Measurements from ENCODE around the gene CBL. TPM values are rescaled to one million over a fixed set of nuclear protein-coding genes. Genes with fewer than 3 reads are reported as not detected.

The CBL gene
- total and polyA plus RNA-seq, 5 donors, result 3.3 to 13.3 (median 8.7) TPM

DNA sequence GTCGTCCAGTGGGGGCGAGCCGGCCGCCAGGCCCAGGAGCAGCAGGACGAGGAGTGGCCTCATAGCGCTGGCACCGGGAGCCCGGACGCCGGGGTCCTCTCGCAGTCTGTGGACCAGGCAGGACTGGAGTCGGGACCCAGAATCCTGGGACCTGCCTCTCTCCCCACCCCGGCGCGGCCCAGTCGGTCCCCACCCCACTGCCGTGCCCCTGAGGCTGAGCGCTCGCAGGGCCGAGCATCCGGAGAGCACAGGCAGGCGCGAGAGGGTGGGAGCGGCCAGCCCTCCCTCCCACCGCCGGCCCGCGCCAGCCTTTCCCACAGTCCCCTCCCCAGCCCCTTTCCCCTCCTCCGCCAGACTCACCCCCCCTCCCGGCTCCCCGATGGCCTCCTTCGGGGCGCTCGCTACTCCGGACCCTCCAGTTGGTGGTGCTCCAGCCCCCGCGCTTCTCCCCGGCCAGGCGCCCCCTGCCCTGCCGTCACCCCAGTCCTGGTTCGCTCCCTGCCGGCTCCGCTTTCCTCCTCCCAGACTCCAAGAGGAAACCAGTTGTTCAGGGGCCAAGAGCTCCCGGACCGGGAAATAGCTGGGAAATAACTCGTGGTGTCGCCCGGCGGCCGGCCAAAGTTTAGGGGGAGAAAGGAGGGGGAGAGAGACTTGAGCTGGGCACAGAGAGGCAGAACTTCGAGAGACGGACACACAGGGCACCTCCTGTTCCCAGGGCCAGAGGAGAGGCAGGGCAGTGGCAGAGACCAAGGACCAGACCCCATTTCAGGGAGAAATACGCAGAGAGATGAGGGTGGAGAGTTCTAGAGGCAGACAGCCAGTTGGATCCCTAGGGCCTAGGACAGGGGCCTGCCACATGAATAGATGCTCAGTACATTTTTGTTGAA, 134.4 kb downstream of the CBL start, which contains the start of gene C1QTNF5:
TSS of gene C1QTNF5 (minus strand) at position 549 of the 887 bp plus-strand sequence. CDS start at position 63, 486 bp downstream.
- WGBS, result 3% methylated on average over 53 of the region's 53 CpGs
- ATAC-seq, result peak; percentile 64 to 74
- peak within 1 kb of the TSS; percentile 44 for H3K4me3 ChIP-seq (ENCODE audit: low read length)
- intact Hi-C loops (cut with DNase I), result no loop called here
- DNase-seq, result peak; percentile 91 to 97 (median 96)
- H3K27me3 ChIP-seq (ENCODE audit: control insufficient read depth, insufficient read depth), result no peaks in the 10 kb centered on the region
- peaks cover 14% of the 10 kb centered on the region for H3K4me1 ChIP-seq (ENCODE audit: control insufficient read depth, insufficient read depth, low read length)
- H3K27ac ChIP-seq (ENCODE audit: low read length), result peak within 1 kb of the TSS; percentile 59
- H3K9me3 ChIP-seq (ENCODE audit: control insufficient read depth, low read length), result no peaks in the 10 kb centered on the region

DNA sequence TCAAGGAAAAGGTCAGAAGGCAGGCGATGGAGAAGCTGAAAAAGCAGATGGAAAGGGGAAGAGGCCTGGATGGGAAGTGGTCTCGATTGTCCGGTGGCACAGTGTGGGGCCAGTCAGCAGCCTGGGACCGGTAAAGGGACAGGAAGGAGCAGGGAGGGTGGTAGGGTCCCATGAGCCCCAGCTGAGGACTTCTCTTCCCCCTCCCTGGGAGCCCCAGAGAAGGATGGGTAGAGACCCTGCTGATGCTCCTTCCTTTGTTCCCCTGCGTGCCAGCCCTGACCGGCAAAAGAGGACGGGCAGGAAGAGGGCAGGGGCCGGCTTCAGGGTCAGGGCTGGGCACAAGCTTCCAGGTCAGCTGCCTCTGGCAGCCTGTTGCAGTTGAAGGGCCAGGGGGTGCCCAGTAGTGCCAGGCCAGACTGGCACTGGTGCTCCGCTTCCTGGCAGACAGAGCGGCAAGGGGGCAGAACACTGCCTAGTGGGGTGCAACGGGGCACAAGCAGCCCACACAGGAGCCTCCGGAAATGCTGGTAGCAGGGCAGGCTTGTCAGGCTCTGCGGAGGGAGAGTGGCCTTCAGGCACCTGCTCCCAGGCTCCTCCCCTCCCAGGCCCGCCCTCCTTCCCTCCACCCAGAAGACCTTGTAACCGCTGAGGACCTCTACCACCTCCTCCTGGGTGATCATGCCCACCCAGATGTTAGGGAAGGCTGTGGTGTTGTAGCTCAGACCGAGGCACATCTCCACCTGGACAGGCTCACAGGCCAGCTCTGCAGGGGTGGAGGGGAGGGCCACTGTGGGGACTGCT, 135.3 kb downstream of the CBL start:
- H3K4me3 ChIP-seq (ENCODE audit: low read length), result no peak overlapping the region

DNA sequence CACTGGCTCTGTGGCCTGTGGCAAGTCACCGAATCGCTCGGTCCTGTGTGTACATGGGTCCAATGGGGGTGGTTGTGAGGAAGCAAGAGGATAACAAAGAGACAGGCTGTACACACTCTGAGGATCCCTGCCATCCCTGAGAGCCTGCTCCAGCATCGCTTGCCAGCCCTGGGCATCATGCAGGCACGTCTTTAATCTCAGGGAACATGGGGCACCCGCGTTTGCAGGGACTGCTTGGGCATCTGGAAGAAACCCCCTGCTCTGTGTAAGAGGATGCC, 135.8 kb downstream of the CBL start:
- intact Hi-C loops (cut with DNase I), result no loop called here
- 81% methylated on average over 7 of the region's 7 CpGs for WGBS
- no peak for ATAC-seq
- H3K9me3 ChIP-seq (ENCODE audit: control insufficient read depth, low read length), result no peaks in the 10 kb centered on the region
- no peaks in the 10 kb centered on the region for H3K27me3 ChIP-seq (ENCODE audit: control insufficient read depth, insufficient read depth)
- DNase-seq, result no peak
- no peak overlapping the region for H3K27ac ChIP-seq (ENCODE audit: low read length)
- no peak overlapping the region for H3K4me3 ChIP-seq (ENCODE audit: low read length)
- peaks cover 14% of the 10 kb centered on the region for H3K4me1 ChIP-seq (ENCODE audit: control insufficient read depth, insufficient read depth, low read length)

More for the DNA sequence above, 135.3 kb downstream of the CBL start:
- 55% methylated on average over 16 of the region's 16 CpGs for WGBS
- intact Hi-C loops (cut with DNase I), result no loop called here
- DNase-seq (peak in 1 of 3 donors; percentile 67), ATAC-seq (peak in 1 of 2 donors; percentile 1)
- H3K4me1 ChIP-seq (ENCODE audit: control insufficient read depth, insufficient read depth, low read length), result peaks cover 14% of the 10 kb centered on the region
- H3K9me3 ChIP-seq (ENCODE audit: control insufficient read depth, low read length), result no peaks in the 10 kb centered on the region
- H3K27me3 ChIP-seq (ENCODE audit: control insufficient read depth, insufficient read depth), result no peaks in the 10 kb centered on the region
- peak overlapping the region; percentile 59 for H3K27ac ChIP-seq (ENCODE audit: low read length)

- Histone ChIP-seq H3K9me3 (ENCODE audit: control insufficient read depth, low read length) (no peaks in the 10 kb centered on the region), H3K4me3 (ENCODE audit: low read length) (no peak overlapping the region), H3K4me1 (ENCODE audit: control insufficient read depth, insufficient read depth, low read length) (peaks cover 14% of the 10 kb centered on the region), H3K27me3 (ENCODE audit: control insufficient read depth, insufficient read depth) (no peaks in the 10 kb centered on the region), H3K27ac (ENCODE audit: low read length) (no peak overlapping the region)
- ATAC-seq (no peak), DNase-seq (peak in 1 of 3 donors; percentile 63)
- intact Hi-C loops (cut with DNase I), result no loop called here
- WGBS, result 82% methylated on average over 10 of the region's 10 CpGs
Measured at GRCh38 chr11:119342362-119343130, 136.4 kb downstream of the CBL start.

- Histone ChIP-seq H3K4me1 (ENCODE audit: control insufficient read depth, insufficient read depth, low read length) (peaks cover 14% of the 10 kb centered on the region), H3K27ac (ENCODE audit: low read length) (no peak overlapping the region), H3K4me3 (ENCODE audit: low read length) (no peak overlapping the region), H3K27me3 (ENCODE audit: control insufficient read depth, insufficient read depth) (no peaks in the 10 kb centered on the region), H3K9me3 (ENCODE audit: control insufficient read depth, low read length) (no peaks in the 10 kb centered on the region)
- intact Hi-C loops (cut with DNase I), result no loop called here
- ATAC-seq, result no peak
- no peak for DNase-seq
- 90% methylated on average over 7 of the region's 7 CpGs for WGBS
Measured at GRCh38 chr11:119343726-119344125, 137.6 kb downstream of the CBL start.

DNA sequence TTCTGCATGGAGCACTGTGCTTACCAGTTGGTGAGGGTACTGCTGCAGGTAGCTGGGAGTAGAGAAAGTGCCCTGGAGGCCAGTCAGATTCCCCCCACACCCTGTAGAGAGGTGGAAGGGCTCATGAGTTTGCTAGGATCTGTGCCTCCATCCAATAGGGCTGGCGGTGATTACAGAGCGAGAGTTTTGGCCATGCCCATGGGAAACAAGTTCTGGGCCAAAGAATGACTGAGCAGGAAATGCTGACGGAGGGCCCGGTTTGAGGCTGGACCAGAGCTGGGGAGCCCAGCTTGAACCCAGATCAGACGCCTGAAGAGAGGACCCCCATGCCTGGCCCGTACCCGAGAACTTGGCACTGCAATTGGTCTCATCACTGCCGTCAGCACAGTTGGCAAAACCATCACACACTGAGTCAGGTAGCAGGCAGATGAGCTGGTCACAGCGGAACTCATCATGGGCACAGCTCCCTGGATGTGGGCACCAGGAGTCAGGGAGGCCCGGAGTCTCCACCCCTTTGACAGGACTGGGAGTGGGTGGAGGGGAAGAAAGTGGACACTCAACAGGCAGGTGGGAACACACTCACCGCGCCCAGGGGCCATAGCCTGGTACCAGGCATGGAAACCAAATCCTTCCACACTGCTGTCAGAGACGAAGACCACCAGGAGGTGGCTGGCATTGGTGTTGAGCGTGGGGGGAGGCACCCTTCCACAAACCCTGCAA, 138.3 kb downstream of the CBL start:
- ATAC-seq (no peak), DNase-seq (no peak)
- Histone ChIP-seq H3K4me1 (ENCODE audit: control insufficient read depth, insufficient read depth, low read length) (peaks cover 8% of the 10 kb centered on the region), H3K27ac (ENCODE audit: low read length) (no peak overlapping the region), H3K4me3 (ENCODE audit: low read length) (no peak overlapping the region), H3K9me3 (ENCODE audit: control insufficient read depth, low read length) (no peaks in the 10 kb centered on the region), H3K27me3 (ENCODE audit: control insufficient read depth, insufficient read depth) (no peaks in the 10 kb centered on the region)
- intact Hi-C loops (cut with DNase I), result no loop called here
- 70% methylated on average over 14 of the region's 14 CpGs for WGBS

DNA sequence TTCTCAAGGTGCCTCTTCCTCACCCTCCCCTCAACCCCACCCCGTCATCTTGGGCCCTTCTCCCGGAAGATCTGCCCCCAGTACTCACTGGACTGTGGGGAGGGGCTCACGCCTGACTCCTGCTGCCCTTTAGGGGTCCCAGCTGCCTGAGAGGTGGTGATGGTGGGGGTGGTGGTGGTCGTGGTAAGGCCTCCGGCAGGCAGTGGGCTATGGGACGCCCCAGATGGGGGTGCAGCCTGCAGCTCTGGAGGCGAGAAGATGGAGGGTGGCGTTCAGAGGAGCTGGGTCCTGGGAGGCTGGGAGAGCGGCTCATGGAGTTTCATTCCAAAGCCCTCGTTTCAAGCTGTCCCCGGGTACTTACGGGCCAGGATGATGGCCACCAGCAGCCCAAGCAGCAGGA, 139.5 kb downstream of the CBL start:
- DNase-seq (no peak), ATAC-seq (no peak)
- H3K4me3 ChIP-seq (ENCODE audit: low read length), result no peak overlapping the region
- H3K9me3 ChIP-seq (ENCODE audit: control insufficient read depth, low read length), result no peaks in the 10 kb centered on the region
- peaks cover 8% of the 10 kb centered on the region for H3K4me1 ChIP-seq (ENCODE audit: control insufficient read depth, insufficient read depth, low read length)
- intact Hi-C loops (cut with DNase I), result no loop called here
- WGBS, result 92% methylated on average over 12 of the region's 12 CpGs
- no peak overlapping the region for H3K27ac ChIP-seq (ENCODE audit: low read length)
- no peaks in the 10 kb centered on the region for H3K27me3 ChIP-seq (ENCODE audit: control insufficient read depth, insufficient read depth)

DNA sequence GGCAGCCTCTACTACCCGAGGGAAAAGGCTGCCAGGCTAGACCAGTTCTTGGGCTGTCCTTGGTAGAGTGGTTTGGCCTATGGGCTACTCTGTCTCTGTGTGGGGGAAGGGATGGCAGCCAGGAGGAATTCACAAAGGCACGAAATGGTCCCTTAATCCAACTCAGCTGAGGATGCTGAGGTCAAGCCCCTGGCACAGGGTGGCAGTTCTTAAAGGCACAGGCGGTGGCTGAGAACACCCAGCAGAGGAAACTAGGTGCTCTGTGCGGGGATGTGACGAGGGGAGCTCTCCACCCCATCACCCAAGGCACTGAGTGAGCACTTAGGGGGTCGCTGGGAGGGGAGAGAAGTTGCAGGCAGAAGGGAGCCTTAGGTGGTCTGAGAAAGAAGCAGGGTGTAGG, 140.5 kb downstream of the CBL start, which contains the start of gene MFRP:
TSS of gene MFRP (minus strand) at position 101 of the 400 bp plus-strand sequence. CDS start 192 bp downstream, outside the sequence.
- 66% methylated on average over 6 of the region's 6 CpGs for WGBS
- intact Hi-C loops (cut with DNase I), result no loop called here
- ATAC-seq (no peak), DNase-seq (no peak)
- Histone ChIP-seq H3K9me3 (ENCODE audit: control insufficient read depth, low read length) (no peaks in the 10 kb centered on the region), H3K4me1 (ENCODE audit: control insufficient read depth, insufficient read depth, low read length) (no peaks in the 10 kb centered on the region), H3K4me3 (ENCODE audit: low read length) (no peak within 1 kb of the TSS), H3K27me3 (ENCODE audit: control insufficient read depth, insufficient read depth) (no peaks in the 10 kb centered on the region), H3K27ac (ENCODE audit: low read length) (no peak within 1 kb of the TSS)

GRCh38 chr11:119347242-119347641, 141.1 kb downstream of the CBL start:
- H3K27ac ChIP-seq (ENCODE audit: low read length), result no peak overlapping the region

DNA sequence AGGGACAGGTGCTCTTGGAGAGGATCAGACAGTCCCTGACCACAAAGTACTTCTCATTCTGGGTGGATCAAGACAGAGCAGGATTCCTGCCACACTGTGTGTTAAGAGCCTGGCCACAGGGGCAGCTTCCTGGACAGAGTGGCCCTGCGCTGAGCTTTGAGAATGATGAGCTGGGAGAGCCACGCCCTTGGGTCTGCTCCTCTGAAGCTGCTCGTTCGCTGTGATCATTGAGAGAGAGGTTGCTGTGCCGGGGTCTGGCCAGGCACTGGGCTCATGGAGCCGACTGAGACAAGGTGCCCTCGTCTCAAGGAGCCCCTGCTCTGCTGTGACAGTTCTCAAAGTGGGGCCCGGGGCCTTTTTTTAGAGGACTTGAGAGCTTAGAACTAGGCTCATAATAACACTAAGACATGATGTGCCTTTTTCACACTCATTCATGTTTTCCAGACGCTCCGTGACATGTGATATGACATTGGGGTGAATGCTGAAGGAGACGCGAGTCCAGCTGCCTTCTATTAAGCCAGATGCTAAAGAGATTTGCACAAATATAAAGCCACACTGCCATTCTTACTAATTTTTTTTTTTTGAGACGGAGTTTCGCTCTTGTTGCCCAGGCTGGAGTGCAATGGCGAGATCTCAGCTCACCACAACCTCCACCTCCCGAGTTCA, 141.9 kb downstream of the CBL start:
- WGBS, result 78% methylated on average over 16 of the region's 16 CpGs

More at GRCh38 chr11:119347242-119347641, 141.1 kb downstream of the CBL start:
- 67% methylated on average over 2 of the region's 2 CpGs for WGBS
- H3K27me3 ChIP-seq (ENCODE audit: control insufficient read depth, insufficient read depth), result no peaks in the 10 kb centered on the region
- no peak overlapping the region for H3K4me3 ChIP-seq (ENCODE audit: low read length)
- no peak for ATAC-seq
- H3K4me1 ChIP-seq (ENCODE audit: control insufficient read depth, insufficient read depth, low read length), result no peaks in the 10 kb centered on the region
- intact Hi-C loops (cut with DNase I), result no loop called here
- no peak for DNase-seq
- no peaks in the 10 kb centered on the region for H3K9me3 ChIP-seq (ENCODE audit: control insufficient read depth, low read length)

More for the DNA sequence above, 141.9 kb downstream of the CBL start:
- H3K27me3 ChIP-seq (ENCODE audit: control insufficient read depth, insufficient read depth), result no peaks in the 10 kb centered on the region
- H3K9me3 ChIP-seq (ENCODE audit: control insufficient read depth, low read length), result no peaks in the 10 kb centered on the region
- no peaks in the 10 kb centered on the region for H3K4me1 ChIP-seq (ENCODE audit: control insufficient read depth, insufficient read depth, low read length)
- H3K4me3 ChIP-seq (ENCODE audit: low read length), result no peak overlapping the region
- ATAC-seq, result no peak
- intact Hi-C loops (cut with DNase I), result no loop called here
- no peak overlapping the region for H3K27ac ChIP-seq (ENCODE audit: low read length)
- no peak for DNase-seq

Data from right cardiac atrium (tissue), 5 donors.